Adrenal gland (tissue), 5 donors: ENCODE data around the gene ERMP1.

ENCODE experiments used
- CTCF ChIP-seq, 6 experiments: fragments of 450-650 bp in 4 of 6; fragments of 200-600 bp in 2 of 6; sonication (generic) in 1 of 6; IDR thresholded peaks; 1 replicate in 5 of 6; 2 replicates in 1 of 6; pipeline versions ENCODE4 v1.5.1 to v1.8.0; 2016 to 2021; ENCODE audit warnings: antibody characterized with exemption in 6 of 6, mild to moderate bottlenecking in 2 of 6, moderate library complexity in 1 of 6
- POLR2A ChIP-seq, 2 donors: fragments of 450-650 bp; IDR thresholded peaks; one replicate each; pipeline ENCODE4 v1.6.1; 2017; ENCODE audit warnings: antibody characterized with exemption in 2 of 2, mild to moderate bottlenecking in 2 of 2, moderate library complexity in 1 of 2
- donor health status: DM: no; HTN: no; CAD: no.

GRCh38 chr9:5767968-5768932, 64.7 kb downstream of the ERMP1 start:
- TF ChIP-seq CTCF (IDR thresholded peaks at IDR 0.05) = no peak
- no peak for TF ChIP-seq POLR2A (IDR thresholded peaks at IDR 0.05)
